GM18502 (cell line): ENCODE measurements around the gene ADAMTS2.
"Not testable (repeated sequence)": the region's sequence is repeated elsewhere in the genome, so short reads cannot be mapped to it uniquely, and the experiment has no call there.

ENCODE experiments used
- ATAC-seq: cut with Tn5 transposase; IDR thresholded peaks from one replicate; pipeline ENCODE4 v1.9.1; 2021; ENCODE audit warnings: mild to moderate bottlenecking; ENCODE audit not compliant: unreplicated experiment, poor library complexity

Gene ADAMTS2

GRCh38 chr5:179101282-179101681 lies 244.0 kb downstream of the ADAMTS2 start:
- ATAC-seq: not testable (repeated sequence)

GRCh38 chr5:179089502-179089901 lies 255.8 kb downstream of the ADAMTS2 start:
- no peak for ATAC-seq

GRCh38 chr5:179080724-179081123 lies 264.5 kb downstream of the ADAMTS2 start:
- ATAC-seq: no peak

- no peak for ATAC-seq
Observed at GRCh38 chr5:179079165-179079987, 265.9 kb downstream of the ADAMTS2 start.

- ATAC-seq: no peak
Observed at GRCh38 chr5:179065703-179066102, 279.6 kb downstream of the ADAMTS2 start.

- ATAC-seq: no peak
Observed at GRCh38 chr5:179061025-179061424, 284.2 kb downstream of the ADAMTS2 start.
